HepG2 (cell line): ENCODE results near the gene BAZ1A. TPM values are rescaled to one million over a fixed set of nuclear protein-coding genes. Genes with fewer than 3 reads are reported as not detected.
A peak's percentile ranks its signal among the peaks of the same experiment; 100 is the strongest.

Experiments
- ADNP ChIP-seq: sonication (generic); formaldehyde crosslinking; IDR thresholded peaks from 2 replicates; pipeline ENCODE4 v1.4.0; 2020; ENCODE audit warnings: missing genetic modification reagents
- CC2D1A ChIP-seq: sonication (generic); formaldehyde crosslinking; IDR thresholded peaks from 2 replicates; pipeline ENCODE4 v1.8.1; 2023; ENCODE audit warnings: mild to moderate bottlenecking, missing genetic modification reagents
- GATAD1 ChIP-seq: IDR thresholded peaks from 2 replicates; pipeline ENCODE4 v1.6.1; 2016; ENCODE audit warnings: missing genetic modification reagents, missing compliant biosample characterization
- HMG20A ChIP-seq: IDR thresholded peaks from 2 replicates; pipeline ENCODE4 v1.6.1; 2016; ENCODE audit warnings: borderline replicate concordance
- HNRNPH1 ChIP-seq: fragments of 200-400 bp; formaldehyde crosslinking; optimal IDR thresholded peaks from 2 replicates; pipeline ENCODE3; 2017; ENCODE audit warnings: mild to moderate bottlenecking, low read depth, low read length
- IKZF4 ChIP-seq: sonication (generic); formaldehyde crosslinking; IDR thresholded peaks from 2 replicates; pipeline ENCODE4 v1.5.1; 2020; ENCODE audit warnings: borderline replicate concordance, mild to moderate bottlenecking, low read depth, missing genetic modification reagents; ENCODE audit errors: not compliant biosample characterization
- JUNB ChIP-seq: sonication (generic); formaldehyde crosslinking; IDR thresholded peaks from 2 replicates; pipeline ENCODE4 v1.8.0; 2022; ENCODE audit warnings: missing genetic modification reagents, mild to moderate bottlenecking, borderline replicate concordance
- KAT2B ChIP-seq: fragments of 150-350 bp; IDR thresholded peaks from 2 replicates; pipeline ENCODE4 v1.6.1; 2014; ENCODE audit warnings: low read depth, low read length, borderline replicate concordance
- MTERF4 ChIP-seq: sonication (generic); formaldehyde crosslinking; IDR thresholded peaks from 2 replicates; pipeline ENCODE4 v1.8.0; 2023; ENCODE audit warnings: mild to moderate bottlenecking, missing genetic modification reagents
- PRDM15 ChIP-seq: sonication (generic); formaldehyde crosslinking; IDR thresholded peaks from 2 replicates; pipeline ENCODE4 v1.4.0; 2020; ENCODE audit warnings: missing genetic modification reagents
- RELA ChIP-seq: sonication (generic); formaldehyde crosslinking; IDR thresholded peaks from 2 replicates; pipeline ENCODE4 v1.4.0; 2020; ENCODE audit warnings: missing genetic modification reagents
- TBX2 ChIP-seq: sonication (generic); formaldehyde crosslinking; IDR thresholded peaks from 2 replicates; pipeline ENCODE4 v1.5.0; 2020; ENCODE audit warnings: missing genetic modification reagents, mild to moderate bottlenecking, borderline replicate concordance
- TBX3 ChIP-seq: fragments of 450-650 bp; IDR thresholded peaks from 2 replicates; pipeline ENCODE4 v1.6.1; 2017; ENCODE audit warnings: antibody characterized with exemption, mild to moderate bottlenecking, inconsistent platforms, borderline replicate concordance
- TEAD2 ChIP-seq: sonication (generic); formaldehyde crosslinking; IDR thresholded peaks from 2 replicates; pipeline ENCODE4 v1.9.0; 2021; ENCODE audit warnings: missing genetic modification reagents
- THYN1 ChIP-seq: sonication (generic); formaldehyde crosslinking; IDR thresholded peaks from 2 replicates; pipeline ENCODE4 v1.8.1; 2023; ENCODE audit warnings: low read depth, mild to moderate bottlenecking, moderate library complexity, missing genetic modification reagents, borderline replicate concordance
- ZBTB42 ChIP-seq: sonication (generic); formaldehyde crosslinking; IDR thresholded peaks from 2 replicates; pipeline ENCODE4 v1.5.0; 2020; ENCODE audit warnings: mild to moderate bottlenecking, missing genetic modification reagents
- ZBTB49 ChIP-seq: sonication (generic); formaldehyde crosslinking; IDR thresholded peaks from 2 replicates; pipeline ENCODE4 v1.4.0; 2020; ENCODE audit warnings: missing genetic modification reagents, borderline replicate concordance
- ZBTB7B ChIP-seq: sonication (generic); formaldehyde crosslinking; IDR thresholded peaks from 2 replicates; pipeline ENCODE4 v1.4.0; 2020; ENCODE audit warnings: missing genetic modification reagents
- ZFP90 ChIP-seq: sonication (generic); formaldehyde crosslinking; IDR thresholded peaks from 2 replicates; pipeline ENCODE4 v1.8.0; 2022; ENCODE audit warnings: missing genetic modification reagents, mild to moderate bottlenecking, inconsistent platforms, borderline replicate concordance
- ZNF556 ChIP-seq: sonication (generic); formaldehyde crosslinking; IDR thresholded peaks from 2 replicates; pipeline ENCODE4 v1.4.0; 2020; ENCODE audit warnings: mild to moderate bottlenecking, missing genetic modification reagents, borderline replicate concordance
- ZSCAN29 ChIP-seq: sonication (generic); formaldehyde crosslinking; conservative IDR thresholded peaks from 2 replicates; pipeline ENCODE4 v1.4.0; 2020; ENCODE audit warnings: mild to moderate bottlenecking, missing genetic modification reagents
- polyA plus RNA-seq, 8 experiments: library from polyadenylated mRNA; depleted of rRNA in 3 of 8; stranded (reverse) in 7 of 8; unstranded in 1 of 8; fragments of >200 nt; fragmentation: Illumina TruSeq in 4 of 8; extraction: Trizol in 4 of 8; gene quantifications; 2 replicates each; pipeline versions ENCODE4 v1.2.1 to v1.2.3, GENCODE V29; 2011 to 2016; ENCODE audit warnings: low read depth in 4 of 8, missing spikeins in 1 of 8, mixed read lengths in 1 of 8; ENCODE audit not compliant: insufficient read depth in 1 of 8
- total RNA-seq, 5 experiments: library from RNA; depleted of rRNA; stranded (reverse); fragments of >200 nt; fragmentation: Illumina TruSeq; extraction: Trizol; gene quantifications; 2 replicates each; pipeline ENCODE4 v1.2.3, GENCODE V29; 2016; ENCODE audit warnings: low read depth in 1 of 5

BAZ1A gene
- total and polyA plus RNA-seq, 2 of the 13 experiments (the other 11 are each of a cell fraction or from before 2014, with no cell fraction given), result 20.9 to 56.8 TPM

DNA sequence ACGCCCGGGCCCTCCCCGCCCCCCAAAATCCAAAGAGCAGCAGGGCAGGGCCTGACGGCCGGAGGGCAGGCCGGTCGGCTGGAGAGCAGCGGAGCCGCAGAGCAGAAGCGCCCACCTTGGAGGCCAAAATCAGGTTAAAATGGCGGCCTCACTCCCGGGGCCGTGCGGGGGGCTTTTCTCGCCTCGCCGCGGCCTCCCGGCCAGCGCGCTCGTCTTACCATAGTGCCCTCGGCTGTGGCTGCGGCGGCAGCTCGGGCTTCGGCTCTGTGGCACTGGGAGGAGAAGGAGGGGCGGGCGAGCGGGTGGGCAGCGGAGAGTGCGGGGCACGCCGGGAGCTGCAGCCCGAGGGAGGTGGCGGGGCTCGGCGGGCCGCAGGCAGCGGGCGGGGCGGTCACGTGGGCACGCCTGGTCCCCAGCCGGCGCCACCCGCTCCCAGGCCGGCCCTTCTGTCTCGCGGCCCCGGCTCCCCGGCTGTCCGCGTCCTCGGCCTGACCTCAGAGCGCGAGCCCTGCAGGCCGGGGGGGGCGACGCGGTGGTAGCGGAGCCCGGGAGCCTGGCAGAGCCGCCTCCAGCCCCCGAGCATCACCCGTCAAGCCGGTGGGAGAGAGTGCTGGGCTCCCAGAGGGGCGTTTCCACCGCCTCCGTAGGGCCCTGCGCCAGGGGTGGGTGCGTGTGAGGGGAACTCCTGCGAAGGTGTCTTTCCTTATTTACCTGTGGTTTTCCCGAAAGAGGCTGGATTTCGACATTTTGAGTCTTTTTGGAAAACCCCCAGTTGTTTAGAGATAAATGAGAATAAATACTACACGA, 160.6 kb downstream of the BAZ1A start, which contains the start of gene CFL2 (continued):
- TF ChIP-seq JUNB (CRISPR knock-in tag) (no peak), CC2D1A (CRISPR knock-in tag) (no peak), TBX3 (peak; percentile 27; the same call in 1 of the 2 replicates), ZBTB42 (no peak; the same call in 1 of the 2 replicates), HMG20A (no peak), ZBTB7B (CRISPR knock-in tag) (peak; percentile 96), TBX2 (CRISPR knock-in tag) (peak; percentile 93), THYN1 (CRISPR knock-in tag) (peak; percentile 20; the same call in 1 of the 2 replicates), IKZF4 (CRISPR knock-in tag) (peak; percentile 92), KAT2B (no peak), MTERF4 (CRISPR knock-in tag) (peak; percentile 96), HNRNPH1 (no peak), GATAD1 (peak; percentile 77), ADNP (no peak; the same call in 1 of the 2 replicates), ZNF556 (CRISPR knock-in tag) (peak; percentile 93), ZSCAN29 (CRISPR knock-in tag) (peak; percentile 68; the same call in 1 of the 2 replicates), ZBTB49 (CRISPR knock-in tag) (peak; percentile 63; the same call in 1 of the 2 replicates), TEAD2 (peak; percentile 65; the same call in 1 of the 2 replicates), PRDM15 (CRISPR knock-in tag) (peak; percentile 48; the same call in 1 of the 2 replicates), ZFP90 (peak; percentile 97), RELA (CRISPR knock-in tag) (no peak; the same call in 1 of the 2 replicates)
